Measurements from ENCODE around the gene R3HDM1. TPM values are rescaled to one million over a fixed set of nuclear protein-coding genes. Genes with fewer than 3 reads are reported as not detected.

The R3HDM1 gene
- total and polyA plus RNA-seq, 2 of the 4 experiments (the other 2 are of a cell fraction), result 5.9 to 38.1 TPM

GRCh38 chr2:135744760-135745314 lies 213.6 kb downstream of the R3HDM1 start:
- H3K9me1 ChIP-seq (ENCODE audit: insufficient read depth, low read length), result peaks cover 3% of the 10 kb centered on the region; the same call in 1 of the 2 replicates
- peak overlapping the region; percentile 7 for H2BK5ac ChIP-seq (ENCODE audit: low read depth, low read length, poor library complexity, severe bottlenecking)
- H3K27me3 ChIP-seq (ENCODE audit: control insufficient read depth, insufficient read depth, low read length), result no peaks in the 10 kb centered on the region
- ChIA-PET POLR2A (ENCODE audit: unreplicated experiment) (interaction anchor here (0.5 kb wide), 1 partner anchor 13 kb away, joined by 3 read pairs; no protein-coding TSS in a partner anchor), CTCF (interaction anchor here (0.5 to 2.2 kb wide), 4 partner anchors 11 to 152 kb away, joined by 3 to 8 read pairs (median 3); no protein-coding TSS in a partner anchor)
- H3K9ac ChIP-seq (ENCODE audit: low read depth, low read length), result no peak overlapping the region
- H4K8ac ChIP-seq (ENCODE audit: low read depth in 2 of 2, low read length in 2 of 2), result no peak overlapping the region
- H3K4me1 ChIP-seq (ENCODE audit: control insufficient read depth, insufficient read depth, low read length), result peaks cover 8% of the 10 kb centered on the region
- no peak for TF ChIP-seq RFX5 (IDR thresholded peaks at IDR 0.05; ENCODE audit: low read depth, low read length)
- TF ChIP-seq RAD21 (IDR thresholded peaks at IDR 0.05; ENCODE audit: low read length), result peak; percentile 8; the same call in 1 of the 2 replicates
- 100% methylated on average over 1 of the region's 5 CpGs; no CpG with 5 or more reads in 1 of the 2 experiments for WGBS, 2 experiments (ENCODE audit: extremely low coverage in 2 of 2, insufficient read length in 1 of 2)
- BruUV-seq (replicated peaks), result no TSS peak
- ATAC-seq (ENCODE audit: low read depth) (no peak), DNase-seq (peak; percentile 17)
- H3K23ac ChIP-seq (ENCODE audit: low read depth, low read length), result peak overlapping the region; percentile 1; the same call in 1 of the 2 replicates
- no peak overlapping the region for H2AK9ac ChIP-seq (replicated peaks; ENCODE audit: low read depth, low read length, poor library complexity)
- peaks cover 12% of the 10 kb centered on the region for H3K36me3 ChIP-seq (ENCODE audit: control insufficient read depth, insufficient read depth, low read length)
- H3K27ac ChIP-seq (ENCODE audit: insufficient read depth, low read length), result peak overlapping the region; percentile 50; the same call in 1 of the 2 replicates
- H4K20me1 ChIP-seq (ENCODE audit: insufficient read depth, low read length), result peaks cover 35% of the 10 kb centered on the region; the same call in 1 of the 2 replicates
- no peak overlapping the region for H3K18ac ChIP-seq (ENCODE audit: low read depth, low read length)
- H2BK15ac ChIP-seq (ENCODE audit: low read depth, low read length), result peak overlapping the region; percentile 6; the same call in 1 of the 3 replicates
- dilution Hi-C loops (cut with HindIII; ENCODE audit: low sequenced_read_pairs, unreplicated experiment) (no loop called here), intact Hi-C loops (cut with micrococcal nuclease) (loop anchor here (5.0 kb wide), 2 partner anchors 37 to 693 kb away; partner anchors contain the start of gene RAB3GAP1), in situ Hi-C loops (cut with MboI; ENCODE audit: low sequenced_read_pairs) (no loop called here)
- H3K4ac ChIP-seq (ENCODE audit: low read depth, low read length), result no peak overlapping the region; the same call in 1 of the 2 replicates
- peak overlapping the region; percentile 32; the same call in 1 of the 2 replicates for H2AK5ac ChIP-seq (ENCODE audit: low read depth, low read length)
- H3K4me2 ChIP-seq (ENCODE audit: low read depth, low read length), result peak overlapping the region; percentile 57
- H3K9me3 ChIP-seq (ENCODE audit: control insufficient read depth, insufficient read depth, low read length), result no peaks in the 10 kb centered on the region
- no peak overlapping the region; the same call in 1 of the 2 replicates for H3K4me3 ChIP-seq (ENCODE audit: insufficient read depth, low read depth, low read length)
- H2AFZ ChIP-seq (replicated peaks; ENCODE audit: low read length, poor library complexity), result no peak overlapping the region
- no peak overlapping the region for H2BK20ac ChIP-seq (ENCODE audit: low read depth, low read length)
- no peak overlapping the region for H2BK120ac ChIP-seq (ENCODE audit: low read depth, low read length)
- H3K56ac ChIP-seq (ENCODE audit: extremely low read depth, insufficient read depth, low read length), result no peak overlapping the region
- no peak overlapping the region for H4K91ac ChIP-seq (ENCODE audit: insufficient read depth, low read depth, low read length)
- 0 out of 2 replicates have a peak overlapping the region, but pooled peaks have one; percentile 14 for H3K14ac ChIP-seq (replicated peaks; ENCODE audit: low read depth, low read length)
- no peak overlapping the region for H4K5ac ChIP-seq (ENCODE audit: low read depth, low read length)
- H3K79me1 ChIP-seq (ENCODE audit: low read depth in 1 of 2, low read length in 2 of 2), result peaks cover 19 to 38% of the 10 kb centered on the region in 2 experiments
